Left forelimb (tissue), 1 donor: ENCODE results near the gene SLC44A1.

Experiments used
- DNase-seq: peaks from one replicate; pipeline ENCODE4 v3.0.0-alpha.2; 2018; ENCODE audit warnings: low spot score

Gene SLC44A1

GRCh38 chr9:105305856-105306255 is 61.4 kb downstream of the SLC44A1 start:
- no peak for DNase-seq

GRCh38 chr9:105306351-105307140 is 62.1 kb downstream of the SLC44A1 start:
- no peak for DNase-seq

GRCh38 chr9:105307591-105308130 is 63.2 kb downstream of the SLC44A1 start:
- no peak for DNase-seq

GRCh38 chr9:105308461-105309341 is 64.2 kb downstream of the SLC44A1 start:
- DNase-seq, result no peak

- no peak for DNase-seq
Observed at GRCh38 chr9:105309531-105309931, 65.1 kb downstream of the SLC44A1 start.

- DNase-seq, result no peak
Observed at GRCh38 chr9:105311306-105311705, 66.9 kb downstream of the SLC44A1 start.

- no peak for DNase-seq
Observed at GRCh38 chr9:105313238-105313637, 68.8 kb downstream of the SLC44A1 start.

GRCh38 chr9:105316703-105317102 is 72.3 kb downstream of the SLC44A1 start:
- no peak for DNase-seq

- no peak for DNase-seq
Observed at GRCh38 chr9:105318729-105319191, 74.3 kb downstream of the SLC44A1 start.

- DNase-seq, result no peak
Observed at GRCh38 chr9:105319202-105319813, 74.9 kb downstream of the SLC44A1 start.

- DNase-seq, result no peak
Observed at GRCh38 chr9:105320568-105320967, 76.1 kb downstream of the SLC44A1 start.

GRCh38 chr9:105328296-105328695 is 83.8 kb downstream of the SLC44A1 start:
- DNase-seq, result no peak

GRCh38 chr9:105328872-105329718 is 84.6 kb downstream of the SLC44A1 start:
- DNase-seq, result no peak

GRCh38 chr9:105329719-105330062 is 85.2 kb downstream of the SLC44A1 start:
- DNase-seq, result no peak

- no peak for DNase-seq
Observed at GRCh38 chr9:105330201-105330600, 85.8 kb downstream of the SLC44A1 start.

- no peak for DNase-seq
Observed at GRCh38 chr9:105330755-105331154, 86.3 kb downstream of the SLC44A1 start.

- no peak for DNase-seq
Observed at GRCh38 chr9:105331160-105331559, 86.7 kb downstream of the SLC44A1 start.

GRCh38 chr9:105331755-105332154 is 87.3 kb downstream of the SLC44A1 start:
- no peak for DNase-seq

- no peak for DNase-seq
Observed at GRCh38 chr9:105332471-105332870, 88.0 kb downstream of the SLC44A1 start.

GRCh38 chr9:105333076-105333475 is 88.6 kb downstream of the SLC44A1 start:
- no peak for DNase-seq

GRCh38 chr9:105333811-105334210 is 89.4 kb downstream of the SLC44A1 start:
- DNase-seq, result no peak
